DMS79 (cell line): Measurements from ENCODE around the gene ECPAS.
"Not testable (repeated sequence)": the region's sequence is repeated elsewhere in the genome, so short reads cannot be mapped to it uniquely, and the experiment has no call there.

Source experiments
- DNase-seq: peaks from one replicate; lab custom pipeline; 2025; lab: John Stamatoyannopoulos, UW

ECPAS gene

GRCh38 chr9:111412280-111412679, 71.9 kb downstream of the ECPAS start:
- DNase-seq: no peak

- no peak for DNase-seq
Measured at GRCh38 chr9:111411266-111411665, 72.9 kb downstream of the ECPAS start.

- DNase-seq: no peak
Measured at GRCh38 chr9:111407813-111408212, 76.4 kb downstream of the ECPAS start.

GRCh38 chr9:111405701-111406100, 78.5 kb downstream of the ECPAS start:
- DNase-seq: no peak

GRCh38 chr9:111401486-111401885, 82.7 kb downstream of the ECPAS start:
- DNase-seq: not testable (repeated sequence)

- no peak for DNase-seq
Measured at GRCh38 chr9:111400564-111400898, 83.7 kb downstream of the ECPAS start.

- no peak for DNase-seq
Measured at GRCh38 chr9:111399772-111400563, 84.2 kb downstream of the ECPAS start.

- DNase-seq: no peak
Measured at GRCh38 chr9:111399211-111399739, 84.9 kb downstream of the ECPAS start.

GRCh38 chr9:111393971-111394370, 90.2 kb downstream of the ECPAS start:
- no peak for DNase-seq

- no peak for DNase-seq
Measured at GRCh38 chr9:111389406-111389805, 94.8 kb downstream of the ECPAS start.

- DNase-seq: no peak
Measured at GRCh38 chr9:111386386-111386785, 97.8 kb downstream of the ECPAS start.

- no peak for DNase-seq
Measured at GRCh38 chr9:111381006-111381405, 103.2 kb downstream of the ECPAS start.

GRCh38 chr9:111375817-111376564, 108.2 kb downstream of the ECPAS start:
- no peak for DNase-seq

- no peak for DNase-seq
Measured at GRCh38 chr9:111375062-111375461, 109.1 kb downstream of the ECPAS start.

GRCh38 chr9:111372297-111372696, 111.9 kb downstream of the ECPAS start:
- DNase-seq: no peak

- no peak for DNase-seq
Measured at GRCh38 chr9:111366978-111367377, 117.2 kb downstream of the ECPAS start.

GRCh38 chr9:111362526-111362925, 121.7 kb downstream of the ECPAS start:
- DNase-seq: no peak

- DNase-seq: no peak
Measured at GRCh38 chr9:111360881-111361280, 123.3 kb downstream of the ECPAS start.

- no peak for DNase-seq
Measured at GRCh38 chr9:111356481-111357244, 127.5 kb downstream of the ECPAS start.

- no peak for DNase-seq
Measured at GRCh38 chr9:111352545-111352944, 131.6 kb downstream of the ECPAS start.

GRCh38 chr9:111350556-111350955, 133.6 kb downstream of the ECPAS start:
- DNase-seq: no peak

- DNase-seq: no peak
Measured at GRCh38 chr9:111349766-111350165, 134.4 kb downstream of the ECPAS start.
